ENCODE measurements around the gene TNK1. TPM values are rescaled to one million over a fixed set of nuclear protein-coding genes. Genes with fewer than 3 reads are reported as not detected.
A peak's percentile ranks its signal among the peaks of the same experiment; 100 is the strongest.

TNK1 gene
- total and polyA plus RNA-seq, 9 of the 15 experiments (the other 6 are each of a cell fraction or from before 2014, with no cell fraction given) = 0.28 to 5.2 (median 2.1) TPM

GRCh38 chr17:7435676-7436555, 55.0 kb downstream of the TNK1 start (continued):
- no peak for TF ChIP-seq CHAMP1 (IDR thresholded peaks at IDR 0.05)
- TF ChIP-seq MXI1 (IDR thresholded peaks at IDR 0.05; ENCODE audit: low read depth, low read length) = no peak
- TF ChIP-seq, protein P1, sequence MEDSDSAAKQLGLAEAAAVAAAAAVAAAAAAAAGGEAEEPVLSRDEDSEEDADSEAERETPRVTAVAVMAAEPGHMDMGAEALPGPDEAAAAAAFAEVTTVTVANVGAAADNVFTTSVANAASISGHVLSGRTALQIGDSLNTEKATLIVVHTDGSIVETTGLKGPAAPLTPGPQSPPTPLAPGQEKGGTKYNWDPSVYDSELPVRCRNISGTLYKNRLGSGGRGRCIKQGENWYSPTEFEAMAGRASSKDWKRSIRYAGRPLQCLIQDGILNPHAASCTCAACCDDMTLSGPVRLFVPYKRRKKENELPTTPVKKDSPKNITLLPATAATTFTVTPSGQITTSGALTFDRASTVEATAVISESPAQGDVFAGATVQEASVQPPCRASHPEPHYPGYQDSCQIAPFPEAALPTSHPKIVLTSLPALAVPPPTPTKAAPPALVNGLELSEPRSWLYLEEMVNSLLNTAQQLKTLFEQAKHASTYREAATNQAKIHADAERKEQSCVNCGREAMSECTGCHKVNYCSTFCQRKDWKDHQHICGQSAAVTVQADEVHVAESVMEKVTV (CRISPR knock-in tag; IDR thresholded peaks at IDR 0.05) = no peak
- TF ChIP-seq MCM3 (IDR thresholded peaks at IDR 0.05) = no peak
- TF ChIP-seq FOXA3 (CRISPR knock-in tag; conservative IDR thresholded peaks at IDR 0.05 in 1 of 2, IDR thresholded peaks at IDR 0.05 in 1 of 2) = no peak
- peak in 1 of 2 experiments; percentile 38; a peak in 2 of 4 replicates for TF ChIP-seq RAD21 (CRISPR knock-in tag; conservative IDR thresholded peaks at IDR 0.05 in 1 of 2, IDR thresholded peaks at IDR 0.05 in 1 of 2)
- TF ChIP-seq ZNF324 (CRISPR knock-in tag; IDR thresholded peaks at IDR 0.05) = no peak
- no peak for TF ChIP-seq ZBTB5 (IDR thresholded peaks at IDR 0.05)
- TF ChIP-seq CCNT2 (IDR thresholded peaks at IDR 0.05; ENCODE audit: borderline replicate concordance, extremely low read depth, insufficient read length, low read depth, low read length) = no peak
- no peak for TF ChIP-seq ZEB2 (IDR thresholded peaks at IDR 0.05)
- TF ChIP-seq ZNF311 (CRISPR knock-in tag; IDR thresholded peaks at IDR 0.05) = no peak
- TF ChIP-seq C11orf30 (IDR thresholded peaks at IDR 0.05; ENCODE audit: low read depth) = no peak
- TF ChIP-seq NONO (IDR thresholded peaks at IDR 0.05; ENCODE audit: low read depth in 2 of 2, low read length in 1 of 2) = no peak
- TF ChIP-seq PRMT5 (CRISPR knock-in tag; IDR thresholded peaks at IDR 0.05) = no peak
- TF ChIP-seq ZNF408 (CRISPR knock-in tag; IDR thresholded peaks at IDR 0.05; ENCODE audit: low read depth) = no peak
- TF ChIP-seq, protein P2, sequence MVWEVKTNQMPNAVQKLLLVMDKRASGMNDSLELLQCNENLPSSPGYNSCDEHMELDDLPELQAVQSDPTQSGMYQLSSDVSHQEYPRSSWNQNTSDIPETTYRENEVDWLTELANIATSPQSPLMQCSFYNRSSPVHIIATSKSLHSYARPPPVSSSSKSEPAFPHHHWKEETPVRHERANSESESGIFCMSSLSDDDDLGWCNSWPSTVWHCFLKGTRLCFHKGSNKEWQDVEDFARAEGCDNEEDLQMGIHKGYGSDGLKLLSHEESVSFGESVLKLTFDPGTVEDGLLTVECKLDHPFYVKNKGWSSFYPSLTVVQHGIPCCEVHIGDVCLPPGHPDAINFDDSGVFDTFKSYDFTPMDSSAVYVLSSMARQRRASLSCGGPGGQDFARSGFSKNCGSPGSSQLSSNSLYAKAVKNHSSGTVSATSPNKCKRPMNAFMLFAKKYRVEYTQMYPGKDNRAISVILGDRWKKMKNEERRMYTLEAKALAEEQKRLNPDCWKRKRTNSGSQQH (CRISPR knock-in tag; IDR thresholded peaks at IDR 0.05) = no peak
- TF ChIP-seq NCOA6 (IDR thresholded peaks at IDR 0.05) = no peak
- TF ChIP-seq DPF2 (IDR thresholded peaks at IDR 0.05) = no peak
- TF ChIP-seq HDAC1 (IDR thresholded peaks at IDR 0.05) = peak in 1 of 2 experiments; percentile 39; a peak in 1 of 4 replicates
- TF ChIP-seq PHF8 (IDR thresholded peaks at IDR 0.05; ENCODE audit: borderline replicate concordance, low read length) = peak; percentile 31; the same call in 1 of the 2 replicates
